ENCODE measurements around the gene RPA1.

The RPA1 gene

GRCh38 chr17:1908699-1909309, 79.0 kb downstream of the RPA1 start:
- peaks cover 16% of the 10 kb centered on the region for H3K4me1 ChIP-seq (ENCODE audit: control insufficient read depth, insufficient read depth, low read length)
- H3K27ac ChIP-seq (ENCODE audit: extremely low read depth, low read depth, low read length): no peak overlapping the region
- H3K4me3 ChIP-seq (ENCODE audit: low read depth, low read length): no peak overlapping the region
- H3K9me3 ChIP-seq (ENCODE audit: control insufficient read depth, insufficient read depth, low read depth, low read length): no peaks in the 10 kb centered on the region
- ChIA-PET CTCF (interaction anchor here (0.6 to 4.6 kb wide), 43 partner anchors 8 to 944 kb away, joined by 3 to 145 read pairs (median 4); partner anchors contain the start of genes DPH1, HIC1, OVCA2 and RTN4RL1), POLR2A (interaction anchor here (0.7 to 1.6 kb wide), 6 partner anchors 11 to 136 kb away, joined by 3 to 19 read pairs (median 4); partner anchors contain the start of genes RPA1, RTN4RL1 and SMYD4)
- no peaks in the 10 kb centered on the region for H3K36me3 ChIP-seq (ENCODE audit: control insufficient read depth in 2 of 2, insufficient read depth in 1 of 2, low read length in 2 of 2)
- no peak for TF ChIP-seq ZNF10 (tag by site-specific recombination; IDR thresholded peaks at IDR 0.05)
- TF ChIP-seq ZNF248 (tag by site-specific recombination; IDR thresholded peaks at IDR 0.05): no peak
- no peak for TF ChIP-seq ZNF202 (tag by site-specific recombination; IDR thresholded peaks at IDR 0.05; ENCODE audit: borderline replicate concordance)
- TF ChIP-seq CTCF (tag by site-specific recombination; IDR thresholded peaks at IDR 0.05): peak; percentile 59
- no peak for TF ChIP-seq ZNF544 (tag by site-specific recombination; IDR thresholded peaks at IDR 0.05)
- peak; percentile 61; the same call in 1 of the 2 replicates for TF ChIP-seq ZSCAN30 (tag by site-specific recombination; IDR thresholded peaks at IDR 0.05)
- no peak for TF ChIP-seq ZNF76 (tag by site-specific recombination; IDR thresholded peaks at IDR 0.05; ENCODE audit: borderline replicate concordance, low read depth)
- TF ChIP-seq ZNF302 (tag by site-specific recombination; IDR thresholded peaks at IDR 0.05; ENCODE audit: low read depth): no peak
- TF ChIP-seq ZNF792 (tag by site-specific recombination; IDR thresholded peaks at IDR 0.05): no peak
- no peak for TF ChIP-seq ZNF521 (tag by site-specific recombination; IDR thresholded peaks at IDR 0.05)
- no peak for TF ChIP-seq ZNF549 (tag by site-specific recombination; IDR thresholded peaks at IDR 0.05)
- TF ChIP-seq ZNF449 (tag by site-specific recombination; IDR thresholded peaks at IDR 0.05): no peak
- no peak for TF ChIP-seq ZFP3 (tag by site-specific recombination; IDR thresholded peaks at IDR 0.05; ENCODE audit: low read depth)
- TF ChIP-seq ZBTB1 (tag by site-specific recombination; IDR thresholded peaks at IDR 0.05): no peak
- no peak for TF ChIP-seq SP7 (tag by site-specific recombination; IDR thresholded peaks at IDR 0.05)
- no peak for TF ChIP-seq HIC1 (tag by site-specific recombination; IDR thresholded peaks at IDR 0.05)
- TF ChIP-seq, protein P1, sequence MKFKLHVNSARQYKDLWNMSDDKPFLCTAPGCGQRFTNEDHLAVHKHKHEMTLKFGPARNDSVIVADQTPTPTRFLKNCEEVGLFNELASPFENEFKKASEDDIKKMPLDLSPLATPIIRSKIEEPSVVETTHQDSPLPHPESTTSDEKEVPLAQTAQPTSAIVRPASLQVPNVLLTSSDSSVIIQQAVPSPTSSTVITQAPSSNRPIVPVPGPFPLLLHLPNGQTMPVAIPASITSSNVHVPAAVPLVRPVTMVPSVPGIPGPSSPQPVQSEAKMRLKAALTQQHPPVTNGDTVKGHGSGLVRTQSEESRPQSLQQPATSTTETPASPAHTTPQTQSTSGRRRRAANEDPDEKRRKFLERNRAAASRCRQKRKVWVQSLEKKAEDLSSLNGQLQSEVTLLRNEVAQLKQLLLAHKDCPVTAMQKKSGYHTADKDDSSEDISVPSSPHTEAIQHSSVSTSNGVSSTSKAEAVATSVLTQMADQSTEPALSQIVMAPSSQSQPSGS (tag by site-specific recombination; IDR thresholded peaks at IDR 0.05; ENCODE audit: low read depth): no peak
- TF ChIP-seq MZF1 (tag by site-specific recombination; IDR thresholded peaks at IDR 0.05; ENCODE audit: borderline replicate concordance): no peak
- no peak for TF ChIP-seq ZNF274 (IDR thresholded peaks at IDR 0.05; ENCODE audit: low read length)
- TF ChIP-seq ZNF274 (tag by site-specific recombination; IDR thresholded peaks at IDR 0.05; ENCODE audit: borderline replicate concordance): no peak
- no peak for TF ChIP-seq ZBTB21 (tag by site-specific recombination; IDR thresholded peaks at IDR 0.05)
- no peak for TF ChIP-seq PRDM1 (tag by site-specific recombination; IDR thresholded peaks at IDR 0.05)
- TF ChIP-seq OSR2 (tag by site-specific recombination; IDR thresholded peaks at IDR 0.05): 0 out of 2 replicates have a peak, but pooled peaks have one; percentile 7
- TF ChIP-seq ZNF629 (tag by site-specific recombination; IDR thresholded peaks at IDR 0.05): no peak
- no peak for TF ChIP-seq ZFP69B (tag by site-specific recombination; IDR thresholded peaks at IDR 0.05)
- TF ChIP-seq ZNF354C (tag by site-specific recombination; IDR thresholded peaks at IDR 0.05; ENCODE audit: borderline replicate concordance, low read depth): no peak
- no peak for TF ChIP-seq ZNF175 (tag by site-specific recombination; IDR thresholded peaks at IDR 0.05)
- no peak for TF ChIP-seq ZNF148 (tag by site-specific recombination; IDR thresholded peaks at IDR 0.05; ENCODE audit: borderline replicate concordance)
- TF ChIP-seq SCRT2 (tag by site-specific recombination; IDR thresholded peaks at IDR 0.05): no peak

All from HEK293 (cell line).